GM18499 (cell line): Measurements from ENCODE around the gene TBX10.
"Not testable (repeated sequence)": the region's sequence is repeated elsewhere in the genome, so short reads cannot be mapped to it uniquely, and the experiment has no call there.

Source experiments
- ATAC-seq: cut with Tn5 transposase; IDR thresholded peaks from one replicate; pipeline ENCODE4 v1.9.1; 2021; ENCODE audit warnings: moderate number of reproducible peaks; ENCODE audit not compliant: insufficient read depth, unreplicated experiment

TBX10 gene

GRCh38 chr11:67646535-67647336 is 7.2 kb upstream of the TBX10 start:
- ATAC-seq = no peak

- no peak for ATAC-seq
Observed at GRCh38 chr11:67645521-67646461, 6.2 kb upstream of the TBX10 start.

- ATAC-seq = no peak
Observed at GRCh38 chr11:67644472-67645418, 5.2 kb upstream of the TBX10 start.

GRCh38 chr11:67644042-67644441 is 4.5 kb upstream of the TBX10 start:
- ATAC-seq = no peak

- ATAC-seq = no peak
Observed at GRCh38 chr11:67642173-67643120, 2.9 kb upstream of the TBX10 start.

GRCh38 chr11:67641338-67642172 is 2.0 kb upstream of the TBX10 start:
- ATAC-seq = no peak

GRCh38 chr11:67640758-67641337 is 1.3 kb upstream of the TBX10 start:
- ATAC-seq = no peak

- no peak for ATAC-seq
Observed at GRCh38 chr11:67640021-67640757, 626 bp upstream of the TBX10 start.

- no peak for ATAC-seq
Observed at GRCh38 chr11:67638535-67639437, 777 bp downstream of the TBX10 start.

- ATAC-seq = not testable (repeated sequence)
Observed at GRCh38 chr11:67637441-67637840, 2.1 kb downstream of the TBX10 start.

- no peak for ATAC-seq
Observed at GRCh38 chr11:67636962-67637361, 2.6 kb downstream of the TBX10 start.

- ATAC-seq = no peak
Observed at GRCh38 chr11:67635231-67635521, 4.4 kb downstream of the TBX10 start.

GRCh38 chr11:67634366-67635230 is 5.0 kb downstream of the TBX10 start:
- ATAC-seq = no peak

- ATAC-seq = no peak
Observed at GRCh38 chr11:67633758-67634365, 5.7 kb downstream of the TBX10 start.
